Ovary (tissue), 9 donors: ENCODE data around the gene SORCS2. TPM values are rescaled to one million over a fixed set of nuclear protein-coding genes. Genes with fewer than 3 reads are reported as not detected.

Experiments
- DNase-seq, 5 donors: peaks; one replicate each; pipeline ENCODE4 v3.0.0-alpha.2; 2019 to 2020
- H3K27ac ChIP-seq, 2 donors: fragments of 200-600 bp; one replicate each; pipeline versions ENCODE4 v1.5.1 to v1.8.0; 2019 to 2022
- H3K27me3 ChIP-seq: fragments of 200-600 bp; one replicate; pipeline ENCODE4 v1.8.0; 2022
- H3K36me3 ChIP-seq: fragments of 200-600 bp; sonication (generic); one replicate; pipeline ENCODE4 v1.5.1; 2019
- H3K4me1 ChIP-seq: one replicate; pipeline ENCODE4 v1.8.1; 2013; ENCODE audit warnings: mild to moderate bottlenecking, moderate library complexity; ENCODE audit not compliant: insufficient read depth
- H3K4me3 ChIP-seq: fragments of 200-600 bp; sonication (generic); one replicate; pipeline ENCODE4 v1.5.1; 2017
- H3K9me3 ChIP-seq, 2 donors: fragments of 200-600 bp in 1 of 2; sonication (generic) in 1 of 2; one replicate each; pipeline versions ENCODE4 v1.5.1 to v1.8.1; 2013 to 2019; ENCODE audit warnings: mild to moderate bottlenecking in 1 of 2, moderate library complexity in 1 of 2
- CTCF ChIP-seq, 3 donors: fragments of 450-650 bp in 2 of 3; fragments of 200-600 bp in 1 of 3; IDR thresholded peaks; one replicate each; pipeline versions ENCODE4 v1.5.1 to v1.8.0; 2016 to 2022; ENCODE audit warnings: antibody characterized with exemption in 3 of 3, mild to moderate bottlenecking in 1 of 3
- EP300 ChIP-seq: sonication (generic); formaldehyde crosslinking; IDR thresholded peaks from one replicate; pipeline ENCODE4 v1.6.1; 2017; ENCODE audit warnings: antibody characterized with exemption
- POLR2A ChIP-seq: fragments of 450-650 bp; IDR thresholded peaks from one replicate; pipeline ENCODE4 v1.6.1; 2017; ENCODE audit warnings: antibody characterized with exemption, mild to moderate bottlenecking, moderate library complexity
- WGBS, 3 donors: extraction: QIAGEN DNeasy Blood & Tissue Kit in 1 of 3; methylation state at CpG; one replicate each; pipeline versions ENCODE4 v1.1.5 to v1.1.7; 2013 to 2017; 5-methylcytosine and 5-hydroxymethylcytosine counted together
- intact Hi-C, 4 donors: fragments of 100-400 bp; cut with DNase I; formaldehyde crosslinking; loops; one replicate each; pipeline versions ENCODE4 v1.11.0 to v1.15.1; 2022 to 2023
- polyA plus RNA-seq, 2 donors: library from polyadenylated mRNA; stranded (reverse); fragments of 200-250 nt in 1 of 2; fragments of 350-450 nt in 1 of 2; fragmentation: Illumina TruSeq in 1 of 2; extraction: RNeasy Lipid Tissue Mini Kit (QIAGEN cat#74804) in 1 of 2; gene quantifications; one replicate each; pipeline ENCODE4 v1.2.3, GENCODE V29; 2013 to 2014
- total RNA-seq, 7 donors: library from RNA; depleted of rRNA in 2 of 7; stranded (reverse); fragments of >200 nt in 2 of 7; fragmentation: NEBNext Ultra II Directional in 3 of 7; extraction: Animal tissue kit (Norgen Biotek cat#: 25700) in 3 of 7; gene quantifications; one replicate each; pipeline versions ENCODE4 v1.1.0 to v1.2.4, GENCODE V29; 2016 to 2023
- donor health status: DM: no; HTN: no; CAD: no; lungs with moderate emphysema.
- donor health status: DM: no; HTN: no; CAD: no.
- donor health status: Bipolar disorder and iron deficiency.
- donor health status: DM: yes; HTN: yes; CAD: no.
- donor health status: DM: no; HTN: no; CAD: no.
- donor health status: DM: yes; HTN: yes; CAD: no.

Gene SORCS2
- total and polyA plus RNA-seq, 9 donors = 0.60 to 23.9 (median 7.1) TPM

DNA sequence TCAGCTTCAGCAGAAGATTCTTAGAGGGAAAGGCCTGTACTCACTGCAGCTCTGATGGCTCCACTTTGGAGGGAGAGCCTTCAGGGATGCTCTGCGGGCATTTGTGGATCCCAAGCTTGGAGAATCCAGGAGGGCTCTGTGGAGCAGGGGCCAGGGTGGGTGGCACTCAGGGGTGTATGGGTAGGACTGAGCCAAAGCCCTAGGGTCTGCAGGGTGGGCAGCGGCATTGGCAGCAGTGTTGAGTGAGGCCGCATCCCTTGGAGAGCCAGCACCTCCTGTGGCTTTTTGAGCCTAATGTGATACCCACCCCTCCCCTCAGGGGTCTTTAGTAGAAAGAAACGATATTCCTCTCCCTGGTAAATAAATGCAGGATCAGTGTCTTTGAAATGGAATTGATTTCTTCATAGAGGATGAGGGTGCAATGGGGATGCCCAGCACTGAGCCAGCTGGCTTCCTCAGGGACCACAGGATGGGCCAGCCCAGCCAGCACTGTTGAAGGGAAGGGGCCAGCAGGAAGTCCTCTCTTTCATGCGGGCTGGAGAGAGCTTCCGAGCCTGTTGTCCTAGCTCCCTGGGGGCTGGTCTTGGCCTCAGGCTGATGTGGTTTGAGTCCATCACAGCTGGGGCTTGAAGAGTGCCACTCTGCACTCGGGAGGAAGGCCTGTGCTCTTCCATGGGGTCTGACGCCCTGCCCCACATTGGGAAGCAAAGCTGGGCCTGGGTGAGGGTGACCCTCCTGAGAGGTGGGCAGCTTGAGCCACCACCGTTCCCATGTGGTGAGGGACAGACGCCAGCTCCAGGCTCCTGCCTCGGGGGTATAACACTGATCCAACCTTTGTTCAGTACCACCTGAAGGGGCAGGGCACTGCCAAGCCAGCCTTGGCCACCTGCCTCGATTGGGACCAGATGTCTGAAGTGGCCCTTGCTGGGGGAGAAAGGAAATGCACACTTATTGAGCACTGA is 192.9 kb downstream of the SORCS2 start:
- TF ChIP-seq CTCF (IDR thresholded peaks at IDR 0.05) (no peak), EP300 (no peak), POLR2A (no peak)
- intact Hi-C loops = no loop called here
- Histone ChIP-seq H3K9me3 (no peaks in the 10 kb centered on the region), H3K36me3 (no peaks in the 10 kb centered on the region), H3K4me1 (peaks cover 16% of the 10 kb centered on the region), H3K27ac (no peak overlapping the region), H3K4me3 (no peak overlapping the region), H3K27me3 (no peaks in the 10 kb centered on the region)
- 72 to 76% (median 72%) methylated on average over 12 of the region's 12 CpGs for WGBS, 3 donors
- no peak for DNase-seq

DNA sequence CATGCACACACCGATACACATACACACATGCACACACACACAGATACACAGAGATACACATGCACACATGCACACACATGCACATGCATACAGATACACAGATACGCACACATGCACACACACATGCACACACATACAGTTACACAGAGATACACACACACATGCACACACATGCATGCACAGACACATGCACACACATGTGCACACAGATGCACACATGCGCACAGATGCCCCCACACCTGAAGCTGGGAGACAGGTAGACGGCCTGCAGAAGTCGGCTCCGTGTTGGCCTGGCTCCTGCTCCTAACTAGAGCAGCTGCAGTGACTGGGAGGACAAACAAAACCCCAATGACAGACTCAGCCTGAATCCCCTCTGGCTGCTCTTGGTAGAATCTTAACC is 195.6 kb downstream of the SORCS2 start:
- 68 to 85% (median 72%) methylated on average over 6 of the region's 6 CpGs for WGBS, 3 donors
- H3K27me3 ChIP-seq = no peaks in the 10 kb centered on the region
- peaks cover 12% of the 10 kb centered on the region for H3K4me1 ChIP-seq
- intact Hi-C loops = no loop called here
- H3K4me3 ChIP-seq = no peak overlapping the region
- no peak for DNase-seq
- no peak for TF ChIP-seq POLR2A
- no peak for TF ChIP-seq EP300
- no peak for TF ChIP-seq CTCF (IDR thresholded peaks at IDR 0.05)
- H3K27ac ChIP-seq = no peak overlapping the region
- no peaks in the 10 kb centered on the region for H3K9me3 ChIP-seq
- no peaks in the 10 kb centered on the region for H3K36me3 ChIP-seq

GRCh38 chr4:7388627-7389026 is 196.3 kb downstream of the SORCS2 start:
- 86 to 90% (median 88%) methylated on average over 13 of the region's 13 CpGs for WGBS, 3 donors
- TF ChIP-seq CTCF (IDR thresholded peaks at IDR 0.05) (no peak), EP300 (no peak), POLR2A (no peak)
- Histone ChIP-seq H3K9me3 (no peaks in the 10 kb centered on the region), H3K27me3 (no peaks in the 10 kb centered on the region), H3K4me1 (peaks cover 14% of the 10 kb centered on the region), H3K36me3 (no peaks in the 10 kb centered on the region), H3K4me3 (no peak overlapping the region), H3K27ac (no peak overlapping the region)
- intact Hi-C loops = no loop called here
- no peak for DNase-seq

DNA sequence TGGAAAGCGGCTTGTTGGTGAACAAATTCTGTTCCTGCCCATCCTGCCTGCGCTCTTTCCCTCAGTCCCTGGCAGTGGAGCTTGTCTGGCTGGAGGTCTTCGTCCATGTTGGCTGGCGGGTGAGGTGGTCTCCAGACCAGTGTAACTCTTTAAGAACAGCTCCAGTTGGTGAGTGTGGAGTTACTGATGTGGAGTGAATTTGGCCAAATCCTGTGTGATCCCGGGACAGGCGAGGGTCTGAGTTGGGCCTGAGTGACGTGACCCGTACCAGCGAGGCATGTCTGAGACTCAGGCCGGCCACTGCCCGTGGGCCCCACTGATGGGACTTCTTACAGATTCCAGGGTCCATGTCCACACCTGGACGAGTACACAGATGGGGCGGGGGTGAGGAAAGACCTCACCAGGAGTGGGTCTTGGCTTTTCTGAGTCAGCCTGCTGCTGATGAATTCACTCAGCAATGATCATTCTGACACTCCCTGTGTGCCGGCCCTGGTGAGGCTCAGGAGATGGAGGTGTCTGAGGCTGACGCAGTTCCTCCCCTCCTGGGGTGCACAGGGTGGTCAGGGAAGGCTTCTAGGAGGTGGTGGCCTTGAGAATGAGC is 196.9 kb downstream of the SORCS2 start:
- Histone ChIP-seq H3K4me3 (no peak overlapping the region), H3K27ac (no peak overlapping the region), H3K27me3 (no peaks in the 10 kb centered on the region), H3K9me3 (no peaks in the 10 kb centered on the region), H3K36me3 (no peaks in the 10 kb centered on the region), H3K4me1 (peaks cover 14% of the 10 kb centered on the region)
- intact Hi-C loops = no loop called here
- TF ChIP-seq CTCF (IDR thresholded peaks at IDR 0.05) (no peak), POLR2A (no peak), EP300 (no peak)
- 79 to 90% (median 83%) methylated on average over 15 of the region's 15 CpGs for WGBS, 3 donors
- no peak for DNase-seq
